SU-DHL-6 (cell line): ENCODE results near the gene PTGES2.

ENCODE experiments used
- EZH2phosphoT487 ChIP-seq: fragments of 200-600 bp; sonication (generic), shearing (Covaris generic); conservative IDR thresholded peaks from 2 replicates; pipeline ENCODE4 v1.6.1; 2018; ENCODE audit warnings: mild to moderate bottlenecking, antibody characterized with exemption, low read length, moderate library complexity, mixed read lengths
- TF ChIP-seq, protein P1 (sequence below): fragments of 200-600 bp; sonication (generic); IDR thresholded peaks from one replicate; pipeline ENCODE4 v1.5.1; 2017; ENCODE audit warnings: antibody characterized with exemption, mild to moderate bottlenecking, low read length, moderate library complexity; ENCODE audit not compliant: insufficient read depth, poor library complexity, severe bottlenecking

DNA sequence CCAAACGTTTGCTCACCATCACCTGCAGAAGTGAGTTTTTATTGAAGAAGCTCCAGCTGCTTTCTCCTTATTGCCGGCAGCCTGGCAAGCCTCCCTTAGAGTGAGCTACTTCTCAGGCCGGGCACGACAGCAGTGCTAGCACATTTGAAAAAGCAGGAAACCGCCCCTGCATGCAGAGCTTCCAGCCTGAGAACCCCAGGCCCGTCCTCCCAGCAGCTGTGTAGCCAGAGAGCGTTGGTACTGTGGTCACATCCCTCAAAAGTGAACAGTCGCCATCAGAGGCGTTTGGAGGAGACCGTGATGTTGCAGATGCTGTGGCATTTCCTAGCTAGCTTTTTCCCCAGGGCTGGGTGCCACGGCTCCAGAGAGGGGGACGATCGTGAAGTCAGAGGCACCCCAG, 36.0 kb downstream of the PTGES2 start:
- TF ChIP-seq, protein P1, sequence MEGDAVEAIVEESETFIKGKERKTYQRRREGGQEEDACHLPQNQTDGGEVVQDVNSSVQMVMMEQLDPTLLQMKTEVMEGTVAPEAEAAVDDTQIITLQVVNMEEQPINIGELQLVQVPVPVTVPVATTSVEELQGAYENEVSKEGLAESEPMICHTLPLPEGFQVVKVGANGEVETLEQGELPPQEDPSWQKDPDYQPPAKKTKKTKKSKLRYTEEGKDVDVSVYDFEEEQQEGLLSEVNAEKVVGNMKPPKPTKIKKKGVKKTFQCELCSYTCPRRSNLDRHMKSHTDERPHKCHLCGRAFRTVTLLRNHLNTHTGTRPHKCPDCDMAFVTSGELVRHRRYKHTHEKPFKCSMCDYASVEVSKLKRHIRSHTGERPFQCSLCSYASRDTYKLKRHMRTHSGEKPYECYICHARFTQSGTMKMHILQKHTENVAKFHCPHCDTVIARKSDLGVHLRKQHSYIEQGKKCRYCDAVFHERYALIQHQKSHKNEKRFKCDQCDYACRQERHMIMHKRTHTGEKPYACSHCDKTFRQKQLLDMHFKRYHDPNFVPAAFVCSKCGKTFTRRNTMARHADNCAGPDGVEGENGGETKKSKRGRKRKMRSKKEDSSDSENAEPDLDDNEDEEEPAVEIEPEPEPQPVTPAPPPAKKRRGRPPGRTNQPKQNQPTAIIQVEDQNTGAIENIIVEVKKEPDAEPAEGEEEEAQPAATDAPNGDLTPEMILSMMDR = no peak
- TF ChIP-seq EZH2phosphoT487 = no peak
